Activated CD4-positive, CD25-positive, alpha-beta regulatory T cell (primary cell): ENCODE data around the gene ST8SIA2.

ENCODE experiments used
- DNase-seq, 4 experiments: peaks; one replicate each; lab custom pipeline; 2025; lab: John Stamatoyannopoulos, UW

The ST8SIA2 gene

GRCh38 chr15:92399271-92399950, 5.7 kb downstream of the ST8SIA2 start:
- no peak for DNase-seq

- no peak for DNase-seq
Observed at GRCh38 chr15:92400573-92400972, 6.9 kb downstream of the ST8SIA2 start.

GRCh38 chr15:92400980-92401787, 7.5 kb downstream of the ST8SIA2 start:
- no peak for DNase-seq

- DNase-seq, result no peak
Observed at GRCh38 chr15:92402751-92403150, 9.1 kb downstream of the ST8SIA2 start.

GRCh38 chr15:92405942-92406341, 12.3 kb downstream of the ST8SIA2 start:
- DNase-seq, result no peak

GRCh38 chr15:92407321-92407720, 13.6 kb downstream of the ST8SIA2 start:
- DNase-seq, result no peak

GRCh38 chr15:92407916-92408315, 14.2 kb downstream of the ST8SIA2 start:
- DNase-seq, result no peak

- no peak for DNase-seq
Observed at GRCh38 chr15:92409006-92409405, 15.3 kb downstream of the ST8SIA2 start.

- no peak for DNase-seq
Observed at GRCh38 chr15:92409521-92409920, 15.8 kb downstream of the ST8SIA2 start.

GRCh38 chr15:92410537-92410936, 16.9 kb downstream of the ST8SIA2 start:
- no peak for DNase-seq

GRCh38 chr15:92411256-92411655, 17.6 kb downstream of the ST8SIA2 start:
- no peak for DNase-seq

GRCh38 chr15:92413510-92413909, 19.8 kb downstream of the ST8SIA2 start:
- DNase-seq, result no peak

- DNase-seq, result no peak
Observed at GRCh38 chr15:92415639-92416297, 22.1 kb downstream of the ST8SIA2 start.

GRCh38 chr15:92416557-92416956, 22.9 kb downstream of the ST8SIA2 start:
- no peak for DNase-seq

- no peak for DNase-seq
Observed at GRCh38 chr15:92417716-92418115, 24.0 kb downstream of the ST8SIA2 start.

- no peak for DNase-seq
Observed at GRCh38 chr15:92418864-92419263, 25.2 kb downstream of the ST8SIA2 start.

GRCh38 chr15:92421976-92422375, 28.3 kb downstream of the ST8SIA2 start:
- no peak for DNase-seq

GRCh38 chr15:92425578-92426225, 32.0 kb downstream of the ST8SIA2 start:
- no peak for DNase-seq

- no peak for DNase-seq
Observed at GRCh38 chr15:92429378-92430068, 35.8 kb downstream of the ST8SIA2 start.

GRCh38 chr15:92430069-92430440, 36.4 kb downstream of the ST8SIA2 start:
- DNase-seq, result no peak

GRCh38 chr15:92435145-92435544, 41.5 kb downstream of the ST8SIA2 start:
- DNase-seq, result no peak

- DNase-seq, result no peak
Observed at GRCh38 chr15:92438471-92438870, 44.8 kb downstream of the ST8SIA2 start.
